ENCODE measurements around the gene CAMK2D. TPM values are rescaled to one million over a fixed set of nuclear protein-coding genes. Genes with fewer than 3 reads are reported as not detected.
"Not testable (repeated sequence)": the region's sequence is repeated elsewhere in the genome, so short reads cannot be mapped to it uniquely, and the experiment has no call there.

CAMK2D gene
- total RNA-seq, 1 experiment from 2014 or later, result 165 TPM

GRCh38 chr4:113687067-113687718, 74.3 kb downstream of the CAMK2D start:
- DNase-seq, result no peak
- peak overlapping the region; percentile 17; the same call in 1 of the 2 replicates for H3K27ac ChIP-seq (ENCODE audit: low read length)

DNA sequence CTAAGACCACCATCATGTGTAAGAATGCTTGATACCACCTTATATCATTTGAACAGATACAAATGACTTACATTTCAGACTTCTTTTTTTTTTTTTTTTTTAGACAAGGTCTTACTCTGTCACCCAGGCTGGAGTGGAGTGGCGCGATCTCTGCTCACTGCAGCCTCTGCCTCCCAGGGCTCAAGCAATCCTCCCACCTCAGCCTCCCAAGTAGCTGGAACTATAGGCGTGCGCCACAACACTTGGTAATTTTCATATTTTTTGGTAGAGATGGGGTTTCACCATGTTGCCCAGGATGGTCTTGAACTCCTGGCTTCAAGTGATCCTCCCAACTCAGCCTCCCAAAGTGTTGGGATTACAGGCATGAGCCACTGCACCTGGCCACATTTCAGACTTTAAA, 76.4 kb downstream of the CAMK2D start:
- H3K27ac ChIP-seq (ENCODE audit: low read length), result not testable (repeated sequence)
- H3K36me3 ChIP-seq (ENCODE audit: insufficient read depth, low read length), result peaks cover 78% of the 10 kb centered on the region
- peaks cover 97% of the 10 kb centered on the region for H3K79me2 ChIP-seq (ENCODE audit: low read length)

More at GRCh38 chr4:113687067-113687718, 74.3 kb downstream of the CAMK2D start:
- no peaks in the 10 kb centered on the region for H3K27me3 ChIP-seq (ENCODE audit: low read length)
- H3K9me3 ChIP-seq (ENCODE audit: low read length), result 0 out of 2 replicates have a peak, but pooled peaks cover 3% of the 10 kb centered on the region
- no peak overlapping the region for H3K4me3 ChIP-seq (ENCODE audit: low read length)
- H3K9ac ChIP-seq (ENCODE audit: low read length), result no peak overlapping the region
- H2AFZ ChIP-seq (ENCODE audit: low read length), result no peak overlapping the region
- H3K4me2 ChIP-seq (ENCODE audit: low read depth, low read length, poor library complexity, severe bottlenecking), result no peak overlapping the region
- peaks cover 21% of the 10 kb centered on the region for H3K4me1 ChIP-seq (ENCODE audit: low read length)
- no peaks in the 10 kb centered on the region for H4K20me1 ChIP-seq (ENCODE audit: insufficient read depth, low read depth, low read length)
- peaks cover 79% of the 10 kb centered on the region for H3K36me3 ChIP-seq (ENCODE audit: insufficient read depth, low read length)
- peaks cover 98% of the 10 kb centered on the region for H3K79me2 ChIP-seq (ENCODE audit: low read length)
- H3K9me2 ChIP-seq (replicated peaks; ENCODE audit: insufficient read depth, low read length), result no peaks in the 10 kb centered on the region

DNA sequence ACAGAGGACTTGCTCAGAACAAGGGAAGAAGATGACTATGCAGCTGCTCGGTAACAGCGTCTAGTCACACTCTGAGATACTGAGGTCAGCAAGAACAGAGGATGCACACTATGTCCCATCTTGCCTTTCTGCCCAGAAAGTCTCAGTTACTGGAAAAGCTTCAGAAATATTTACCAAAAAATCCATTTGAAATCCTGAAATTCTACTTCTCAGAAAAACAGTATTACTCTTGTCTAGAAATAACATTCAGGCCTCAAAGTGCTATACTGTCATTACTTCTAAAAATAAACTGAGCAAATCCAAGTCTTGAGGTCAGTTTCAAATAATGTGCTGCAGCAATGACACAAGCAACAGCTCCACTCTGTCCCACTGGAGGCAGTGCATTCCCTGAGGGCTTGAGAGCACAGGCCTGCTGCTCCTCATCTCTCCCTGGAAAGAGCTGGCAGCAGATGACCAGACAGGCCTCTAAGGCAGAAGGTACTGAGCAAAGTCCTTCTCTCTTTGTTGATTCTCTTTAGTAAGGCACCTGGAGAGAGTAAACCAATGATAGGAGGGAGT, 76.9 kb downstream of the CAMK2D start:
- H3K4me2 ChIP-seq (ENCODE audit: low read depth, low read length, poor library complexity, severe bottlenecking), result no peak overlapping the region
- H3K27ac ChIP-seq (ENCODE audit: low read length), result no peak overlapping the region
- H3K4me1 ChIP-seq (ENCODE audit: low read length), result peaks cover 21% of the 10 kb centered on the region
- H3K27me3 ChIP-seq (ENCODE audit: low read length), result no peaks in the 10 kb centered on the region
- H4K20me1 ChIP-seq (ENCODE audit: insufficient read depth, low read depth, low read length), result no peaks in the 10 kb centered on the region
- H2AFZ ChIP-seq (ENCODE audit: low read length), result no peak overlapping the region
- H3K79me2 ChIP-seq (ENCODE audit: low read length), result peaks cover 97% of the 10 kb centered on the region
- no peaks in the 10 kb centered on the region for H3K9me2 ChIP-seq (replicated peaks; ENCODE audit: insufficient read depth, low read length)
- no peak overlapping the region for H3K4me3 ChIP-seq (ENCODE audit: low read length)
- DNase-seq, result no peak
- H3K36me3 ChIP-seq (ENCODE audit: insufficient read depth, low read length), result peaks cover 73% of the 10 kb centered on the region
- H3K9me3 ChIP-seq (ENCODE audit: low read length), result peaks cover 7% of the 10 kb centered on the region; the same call in 1 of the 2 replicates
- H3K9ac ChIP-seq (ENCODE audit: low read length), result no peak overlapping the region

More for the DNA sequence above, 76.4 kb downstream of the CAMK2D start:
- H4K20me1 ChIP-seq (ENCODE audit: insufficient read depth, low read depth, low read length); H2AFZ ChIP-seq (ENCODE audit: low read length); H3K4me3 ChIP-seq (ENCODE audit: low read length); H3K4me2 ChIP-seq (ENCODE audit: low read depth, low read length, poor library complexity, severe bottlenecking); H3K9me2 ChIP-seq (replicated peaks; ENCODE audit: insufficient read depth, low read length); H3K27me3 ChIP-seq (ENCODE audit: low read length); DNase-seq; H3K9ac ChIP-seq (ENCODE audit: low read length); H3K9me3 ChIP-seq (ENCODE audit: low read length): not testable (repeated sequence)
- H3K4me1 ChIP-seq (ENCODE audit: low read length), result peaks cover 21% of the 10 kb centered on the region

GRCh38 chr4:113682730-113683537, 78.6 kb downstream of the CAMK2D start:
- H3K4me3 ChIP-seq (ENCODE audit: low read length), result no peak overlapping the region
- no peaks in the 10 kb centered on the region for H4K20me1 ChIP-seq (ENCODE audit: insufficient read depth, low read depth, low read length)
- H3K4me1 ChIP-seq (ENCODE audit: low read length), result peaks cover 30% of the 10 kb centered on the region
- no peak for DNase-seq
- no peak overlapping the region for H2AFZ ChIP-seq (ENCODE audit: low read length)
- H3K36me3 ChIP-seq (ENCODE audit: insufficient read depth, low read length), result peaks cover 62% of the 10 kb centered on the region
- peaks cover 7% of the 10 kb centered on the region; the same call in 1 of the 2 replicates for H3K9me3 ChIP-seq (ENCODE audit: low read length)
- no peaks in the 10 kb centered on the region for H3K9me2 ChIP-seq (replicated peaks; ENCODE audit: insufficient read depth, low read length)
- H3K27ac ChIP-seq (ENCODE audit: low read length), result no peak overlapping the region
- H3K4me2 ChIP-seq (ENCODE audit: low read depth, low read length, poor library complexity, severe bottlenecking), result no peak overlapping the region
- H3K9ac ChIP-seq (ENCODE audit: low read length), result no peak overlapping the region
- peaks cover 98% of the 10 kb centered on the region for H3K79me2 ChIP-seq (ENCODE audit: low read length)
- no peaks in the 10 kb centered on the region for H3K27me3 ChIP-seq (ENCODE audit: low read length)

GRCh38 chr4:113678641-113679040, 82.9 kb downstream of the CAMK2D start:
- peaks cover 66% of the 10 kb centered on the region for H3K4me1 ChIP-seq (ENCODE audit: low read length)
- no peaks in the 10 kb centered on the region for H3K27me3 ChIP-seq (ENCODE audit: low read length)
- DNase-seq, result no peak

GRCh38 chr4:113677325-113677724, 84.2 kb downstream of the CAMK2D start:
- no peak overlapping the region for H3K4me3 ChIP-seq (ENCODE audit: low read length)

More at GRCh38 chr4:113678641-113679040, 82.9 kb downstream of the CAMK2D start:
- Histone ChIP-seq H3K9ac (ENCODE audit: low read length) (no peak overlapping the region), H3K4me3 (ENCODE audit: low read length) (no peak overlapping the region), H3K36me3 (ENCODE audit: insufficient read depth, low read length) (peaks cover 53% of the 10 kb centered on the region), H2AFZ (ENCODE audit: low read length) (no peak overlapping the region), H4K20me1 (ENCODE audit: insufficient read depth, low read depth, low read length) (no peaks in the 10 kb centered on the region), H3K9me2 (replicated peaks; ENCODE audit: insufficient read depth, low read length) (no peaks in the 10 kb centered on the region), H3K79me2 (ENCODE audit: low read length) (peaks cover 98% of the 10 kb centered on the region), H3K4me2 (ENCODE audit: low read depth, low read length, poor library complexity, severe bottlenecking) (no peak overlapping the region), H3K9me3 (ENCODE audit: low read length) (peaks cover 4% of the 10 kb centered on the region; the same call in 1 of the 2 replicates), H3K27ac (ENCODE audit: low read length) (0 out of 2 replicates have a peak overlapping the region, but pooled peaks have one; percentile 44)

DNA sequence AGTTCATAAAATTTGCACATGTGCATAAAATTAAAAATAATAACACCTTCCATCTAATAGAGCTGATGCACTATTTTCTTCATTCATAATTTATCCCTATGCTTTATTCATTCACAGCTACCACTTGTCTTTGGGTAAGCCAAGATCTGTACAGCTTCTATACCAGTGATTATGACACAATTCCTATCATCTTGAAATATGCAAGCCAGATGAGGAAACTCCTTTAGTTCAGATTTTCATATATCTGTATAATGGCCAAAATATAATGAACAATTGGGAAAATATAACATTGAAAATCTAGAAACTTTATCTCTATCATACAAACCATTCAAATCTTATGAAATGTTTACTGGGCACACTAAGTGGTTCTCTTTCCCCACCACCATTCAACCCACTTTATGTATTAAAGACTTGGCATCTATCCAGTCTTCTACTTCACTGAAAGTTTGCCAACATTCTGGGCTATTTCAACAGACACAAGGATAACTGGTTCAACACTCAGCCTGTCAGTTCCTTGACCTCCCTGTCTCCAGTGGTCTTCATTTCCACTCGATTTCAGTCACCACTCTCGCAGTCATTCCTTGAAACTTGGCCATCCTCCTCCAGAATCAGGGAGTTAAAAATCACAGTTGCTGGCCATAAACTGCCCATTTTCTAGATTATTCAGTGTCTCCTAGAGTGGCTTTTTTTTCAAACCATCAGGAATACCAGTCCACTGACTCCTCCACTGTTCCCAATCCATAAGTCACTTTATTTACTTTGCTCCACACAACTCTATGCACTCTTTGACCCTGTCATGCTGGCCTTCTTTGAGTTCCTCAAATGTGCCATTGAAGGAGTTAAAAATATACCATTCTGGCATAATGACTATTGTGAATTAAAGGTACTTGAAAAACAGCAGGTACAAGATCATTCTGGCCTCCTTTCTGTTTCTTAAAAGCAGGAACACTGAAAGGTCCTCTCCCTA, 85.5 kb downstream of the CAMK2D start:
- H4K20me1 ChIP-seq (ENCODE audit: insufficient read depth, low read depth, low read length), result no peaks in the 10 kb centered on the region
- no peak overlapping the region for H2AFZ ChIP-seq (ENCODE audit: low read length)
- no peak overlapping the region for H3K9ac ChIP-seq (ENCODE audit: low read length)
- no peaks in the 10 kb centered on the region for H3K9me2 ChIP-seq (replicated peaks; ENCODE audit: insufficient read depth, low read length)
- H3K4me2 ChIP-seq (ENCODE audit: low read depth, low read length, poor library complexity, severe bottlenecking), result no peak overlapping the region
- peaks cover 71% of the 10 kb centered on the region for H3K4me1 ChIP-seq (ENCODE audit: low read length)
- no peak overlapping the region for H3K4me3 ChIP-seq (ENCODE audit: low read length)
- H3K36me3 ChIP-seq (ENCODE audit: insufficient read depth, low read length), result peaks cover 46% of the 10 kb centered on the region
- no peak for DNase-seq
- no peaks in the 10 kb centered on the region for H3K27me3 ChIP-seq (ENCODE audit: low read length)
- peaks cover 98% of the 10 kb centered on the region for H3K79me2 ChIP-seq (ENCODE audit: low read length)
- peak overlapping the region; percentile 44; the same call in 1 of the 2 replicates for H3K27ac ChIP-seq (ENCODE audit: low read length)
- H3K9me3 ChIP-seq (ENCODE audit: low read length), result no peaks in the 10 kb centered on the region

More at GRCh38 chr4:113677325-113677724, 84.2 kb downstream of the CAMK2D start:
- peaks cover 4% of the 10 kb centered on the region; the same call in 1 of the 2 replicates for H3K9me3 ChIP-seq (ENCODE audit: low read length)
- no peaks in the 10 kb centered on the region for H3K27me3 ChIP-seq (ENCODE audit: low read length)
- peaks cover 97% of the 10 kb centered on the region for H3K79me2 ChIP-seq (ENCODE audit: low read length)
- DNase-seq, result peak; percentile 54
- no peaks in the 10 kb centered on the region for H3K9me2 ChIP-seq (replicated peaks; ENCODE audit: insufficient read depth, low read length)
- peaks cover 71% of the 10 kb centered on the region for H3K4me1 ChIP-seq (ENCODE audit: low read length)
- no peak overlapping the region for H2AFZ ChIP-seq (ENCODE audit: low read length)
- H3K36me3 ChIP-seq (ENCODE audit: insufficient read depth, low read length), result peaks cover 48% of the 10 kb centered on the region
- peak overlapping the region; percentile 44 for H3K27ac ChIP-seq (ENCODE audit: low read length)
- H3K4me2 ChIP-seq (ENCODE audit: low read depth, low read length, poor library complexity, severe bottlenecking), result peak overlapping the region; percentile 9
- no peaks in the 10 kb centered on the region for H4K20me1 ChIP-seq (ENCODE audit: insufficient read depth, low read depth, low read length)
- H3K9ac ChIP-seq (ENCODE audit: low read length), result no peak overlapping the region

Measured in Karpas-422 (cell line).